Stimulated activated CD4-positive, alpha-beta T cell treated with anti-CD3 and anti-CD28 coated beads, Interleukin-4, amount 100 ng/mL, for 1 hour (primary cell): ENCODE measurements around the gene STYXL1.
"Not testable (repeated sequence)": the region's sequence is repeated elsewhere in the genome, so short reads cannot be mapped to it uniquely, and the experiment has no call there.

Experiments
- DNase-seq: peaks from one replicate; pipeline ENCODE4 v3.0.0-alpha.2; 2020

STYXL1 gene, protein sequence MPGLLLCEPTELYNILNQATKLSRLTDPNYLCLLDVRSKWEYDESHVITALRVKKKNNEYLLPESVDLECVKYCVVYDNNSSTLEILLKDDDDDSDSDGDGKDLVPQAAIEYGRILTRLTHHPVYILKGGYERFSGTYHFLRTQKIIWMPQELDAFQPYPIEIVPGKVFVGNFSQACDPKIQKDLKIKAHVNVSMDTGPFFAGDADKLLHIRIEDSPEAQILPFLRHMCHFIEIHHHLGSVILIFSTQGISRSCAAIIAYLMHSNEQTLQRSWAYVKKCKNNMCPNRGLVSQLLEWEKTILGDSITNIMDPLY

DNA sequence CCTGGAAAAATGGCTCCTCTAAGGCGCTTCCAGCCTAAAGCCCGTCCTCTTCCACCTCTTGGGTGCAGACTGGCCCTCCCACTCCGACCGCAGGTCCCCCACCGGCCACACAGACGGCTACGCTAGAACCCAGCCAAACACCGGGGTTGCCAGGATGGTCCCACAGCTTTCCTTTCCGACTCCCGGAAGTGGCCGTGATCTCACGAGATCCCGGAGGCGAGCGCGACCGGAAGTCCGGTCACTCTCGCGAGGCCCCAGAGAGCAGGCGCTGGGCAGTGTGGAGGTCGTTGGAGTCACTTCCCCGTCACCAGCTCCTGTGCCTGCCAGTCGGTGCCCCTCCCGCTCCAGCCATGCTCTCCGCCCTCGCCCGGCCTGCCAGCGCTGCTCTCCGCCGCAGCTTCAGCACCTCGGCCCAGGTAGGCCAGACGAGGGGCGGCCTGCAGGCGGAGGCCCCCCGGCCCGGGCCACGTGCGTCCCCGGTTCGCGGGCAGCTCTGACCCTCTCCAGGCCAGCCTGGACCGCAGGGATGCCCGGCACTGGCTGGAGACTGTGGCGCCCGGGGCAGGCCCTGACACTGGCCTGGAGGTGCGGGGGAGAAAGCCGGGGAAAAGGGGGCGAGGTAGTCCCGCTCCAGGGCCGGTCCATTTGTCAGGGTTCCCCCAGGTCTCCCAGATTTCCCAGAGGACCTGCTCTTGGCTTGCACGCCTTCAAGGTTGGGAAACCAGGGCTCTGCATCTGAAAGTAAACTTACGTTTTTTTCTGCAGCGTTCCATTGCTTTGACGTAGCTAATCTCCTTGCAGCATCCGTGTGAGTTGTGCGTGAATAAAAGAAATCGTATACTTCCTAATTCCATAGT, at the start of gene STYXL1, which contains the start of gene MDH2:
Gene STYXL1 (minus strand): TSS at position 190 of the 857 bp plus-strand sequence. CDS start 17,477 bp downstream, outside the sequence.
Gene MDH2 (plus strand): TSS at position 296 of the 857 bp plus-strand sequence. CDS start 55 bp downstream, at position 351.
- DNase-seq: peak; percentile 87

GRCh38 chr7:76095908-76096307, 48.1 kb upstream of the STYXL1 start:
- DNase-seq: no peak

DNA sequence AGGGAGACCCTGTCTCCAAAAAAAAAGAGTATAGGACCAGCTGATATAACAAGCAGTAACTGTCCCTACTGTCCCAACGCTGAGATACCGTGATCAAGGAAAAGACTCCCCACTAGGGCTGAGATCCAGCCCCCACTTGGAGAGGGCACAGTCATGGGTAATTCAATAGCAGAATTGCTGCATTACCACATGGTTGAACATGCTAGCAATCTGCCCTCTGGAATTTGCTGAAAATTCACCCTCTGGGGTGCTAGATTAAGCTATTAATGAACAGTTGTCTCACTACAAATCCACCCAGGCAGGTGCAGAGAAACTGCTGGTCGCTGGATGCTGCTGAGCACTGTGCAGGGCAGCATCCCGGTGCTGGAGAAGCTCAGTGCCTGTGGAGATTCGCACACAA, 46.5 kb upstream of the STYXL1 start:
- DNase-seq: not testable (repeated sequence)

DNA sequence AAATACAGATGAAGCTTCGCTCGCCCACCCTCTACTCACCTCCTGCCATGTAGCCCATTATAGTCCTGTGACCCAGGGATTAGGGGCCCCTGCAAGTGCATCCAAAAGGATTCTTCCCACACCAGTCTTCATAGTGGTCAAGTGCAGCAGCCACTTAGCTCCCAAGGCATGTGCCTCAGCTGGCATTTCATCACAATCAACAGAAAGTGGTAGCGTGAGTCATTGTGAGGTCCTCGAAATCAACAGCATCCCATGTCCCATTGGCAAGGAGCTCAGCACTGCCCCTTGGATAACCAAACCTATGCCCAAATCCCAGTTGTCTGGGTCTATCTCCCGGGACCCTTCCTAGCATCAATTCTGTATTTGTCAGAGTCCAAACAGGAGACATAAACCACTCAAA, 45.7 kb upstream of the STYXL1 start:
- not testable (repeated sequence) for DNase-seq

- DNase-seq: no peak
Observed at GRCh38 chr7:76091506-76091905, 43.7 kb upstream of the STYXL1 start.

DNA sequence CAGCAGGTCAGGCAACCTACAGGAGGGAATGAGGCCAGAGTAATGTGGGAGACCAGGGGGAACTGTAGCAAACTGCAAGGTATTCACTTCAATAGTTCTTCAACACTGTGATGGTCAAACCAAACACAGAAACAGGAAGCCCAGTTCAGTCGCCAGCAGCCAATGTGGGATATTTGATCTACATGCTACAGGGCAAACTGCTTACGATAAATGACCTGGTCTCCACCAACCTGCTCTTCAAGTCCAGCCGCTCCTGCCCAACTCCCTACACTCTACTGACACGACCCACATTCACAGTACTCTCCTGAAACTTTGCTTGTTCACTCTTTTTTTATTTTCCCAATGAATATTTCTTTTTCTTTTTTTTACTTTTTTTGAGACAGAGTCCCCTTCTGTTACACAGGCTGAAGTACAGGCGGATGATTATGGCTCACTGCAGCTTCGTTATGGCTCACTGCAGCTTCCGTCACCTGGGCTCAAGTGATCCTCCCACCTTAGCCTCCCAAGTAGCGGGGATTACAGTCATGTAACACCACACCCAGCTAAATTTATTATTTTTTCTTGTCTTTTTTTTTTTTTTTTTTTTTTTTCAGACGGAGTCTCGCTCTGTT, 42.2 kb upstream of the STYXL1 start:
- no peak for DNase-seq

DNA sequence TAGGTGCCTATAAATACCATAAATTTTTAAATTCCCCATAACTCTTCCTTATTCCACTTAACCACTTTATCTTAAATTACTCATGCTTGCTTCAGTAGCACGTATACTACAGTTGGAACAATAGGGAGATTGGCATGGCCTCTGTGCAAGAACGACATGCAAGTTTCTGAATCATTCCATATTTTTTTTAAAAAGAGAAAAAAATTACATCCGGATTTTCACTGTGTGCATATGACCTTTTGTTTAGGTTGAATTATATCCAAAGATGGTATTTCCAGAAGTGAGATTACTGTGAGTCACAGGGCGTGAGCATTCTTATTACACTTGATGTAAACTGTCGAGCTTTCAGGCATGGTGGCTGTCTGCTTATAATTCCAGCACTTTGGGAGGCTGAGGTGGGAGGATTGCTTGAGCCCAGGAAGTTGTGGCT, 39.6 kb upstream of the STYXL1 start:
- DNase-seq: not testable (repeated sequence)

DNA sequence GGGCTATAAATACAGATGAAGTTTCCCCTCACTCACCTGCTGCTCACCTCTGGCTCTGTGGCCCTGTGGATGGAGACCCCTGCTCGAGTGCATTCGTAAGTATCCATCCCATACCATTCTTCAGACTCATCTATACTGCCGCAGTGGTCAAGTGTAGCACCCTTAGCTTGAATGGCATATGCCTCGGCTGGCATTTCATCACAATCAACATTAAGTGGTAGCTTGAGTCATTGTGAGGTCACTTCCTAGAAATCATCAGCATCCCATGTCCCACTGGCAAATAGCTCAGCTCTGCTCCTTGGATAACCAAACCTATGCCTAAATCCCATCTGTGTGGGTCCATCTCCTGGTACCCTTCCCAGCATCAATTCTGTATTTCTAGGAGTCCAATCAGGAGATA, 38.3 kb upstream of the STYXL1 start:
- DNase-seq: no peak

- not testable (repeated sequence) for DNase-seq
Observed at GRCh38 chr7:76084115-76084514, 36.3 kb upstream of the STYXL1 start.

DNA sequence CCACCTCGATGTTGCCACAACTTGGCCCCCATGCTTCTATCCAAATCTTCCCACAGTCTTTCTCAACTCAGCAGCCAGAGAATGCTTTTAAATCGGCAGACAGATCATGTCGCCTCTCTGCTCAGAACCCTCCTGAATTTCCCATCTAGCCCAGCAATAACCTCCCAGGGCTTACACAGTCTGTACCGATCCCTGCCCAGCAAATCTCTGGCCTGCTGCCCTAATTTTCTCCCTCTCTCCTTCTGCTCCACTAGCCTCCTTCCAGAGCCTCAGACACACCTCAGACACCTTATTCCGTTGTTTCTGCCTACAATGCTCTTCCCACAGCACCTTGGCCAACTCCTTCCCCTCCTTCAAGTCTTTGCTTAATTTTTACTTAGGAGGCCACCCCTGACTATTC, 32.4 kb upstream of the STYXL1 start:
- DNase-seq: no peak

- DNase-seq: no peak
Observed at GRCh38 chr7:76077435-76077834, 29.6 kb upstream of the STYXL1 start.

GRCh38 chr7:76076995-76077394, 29.2 kb upstream of the STYXL1 start:
- DNase-seq: no peak

- DNase-seq: no peak
Observed at GRCh38 chr7:76074972-76075370, 27.2 kb upstream of the STYXL1 start.

- no peak for DNase-seq
Observed at GRCh38 chr7:76074306-76074971, 26.6 kb upstream of the STYXL1 start.

GRCh38 chr7:76073335-76073990, 25.7 kb upstream of the STYXL1 start:
- no peak for DNase-seq

GRCh38 chr7:76072243-76073148, 24.7 kb upstream of the STYXL1 start:
- no peak for DNase-seq

DNA sequence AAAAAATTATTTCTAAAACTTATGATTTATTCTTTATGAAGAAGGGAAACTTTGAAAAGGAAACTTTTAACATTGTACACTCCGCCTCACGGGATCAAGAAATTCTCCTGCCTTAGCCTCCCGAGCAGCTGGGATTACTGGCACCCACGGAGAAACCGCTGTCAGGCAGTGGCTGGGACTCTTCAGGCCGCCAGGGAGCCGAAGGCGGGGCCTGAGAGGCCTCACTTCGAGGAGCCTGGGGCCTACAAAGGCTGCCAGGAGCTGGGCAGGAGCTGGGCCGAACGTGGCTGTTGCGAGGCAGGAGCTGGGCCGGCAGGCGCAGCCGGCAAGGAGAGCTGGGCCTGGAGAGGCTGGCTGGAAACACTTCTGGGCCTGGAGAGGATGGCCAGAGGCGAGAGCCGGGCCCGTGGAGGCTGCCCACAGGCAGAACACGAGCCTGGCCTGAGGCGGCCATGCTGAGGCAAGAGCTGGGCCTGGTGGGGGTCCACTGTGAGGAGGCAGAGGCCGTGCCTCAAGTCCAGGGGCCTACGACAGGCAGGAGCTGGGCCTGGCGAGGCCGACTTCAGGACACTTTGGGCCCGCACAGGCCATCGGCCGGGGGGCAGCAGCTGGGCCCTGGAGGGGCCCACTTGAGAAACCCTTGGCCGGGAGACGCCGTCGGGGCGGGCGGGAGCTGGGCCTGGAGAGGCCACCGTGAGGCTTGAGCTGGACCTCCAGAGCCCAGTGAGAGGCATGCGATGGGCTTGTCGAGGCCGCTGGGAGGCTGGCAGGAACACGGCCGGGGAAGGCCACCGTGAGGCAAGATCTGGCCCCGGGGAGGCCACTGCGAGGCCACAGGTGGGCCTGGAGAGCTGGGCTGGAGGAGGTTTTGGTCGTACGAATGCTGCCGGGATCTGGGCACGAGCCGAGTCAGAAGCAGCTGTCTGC, 23.8 kb upstream of the STYXL1 start:
- DNase-seq: no peak

DNA sequence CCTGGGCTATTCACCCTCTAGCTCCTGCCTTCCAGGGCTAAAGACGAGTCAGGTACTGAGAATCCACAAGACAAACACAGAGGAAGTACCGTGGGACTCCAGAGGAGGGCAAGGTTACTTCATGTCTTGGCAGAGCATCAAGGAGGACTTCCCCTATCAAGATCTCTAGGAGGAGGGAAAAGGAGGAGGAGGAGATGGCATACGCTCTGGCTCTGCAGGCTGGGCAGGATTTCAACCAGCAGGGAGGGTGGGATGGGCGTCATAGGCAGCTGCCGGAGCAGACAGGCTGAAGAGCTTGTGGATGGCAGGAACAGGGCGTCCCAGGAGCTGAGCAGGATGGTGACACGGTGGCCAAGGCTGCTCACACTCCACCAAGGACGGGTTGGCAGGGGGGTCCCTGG, 21.4 kb upstream of the STYXL1 start:
- no peak for DNase-seq

DNA sequence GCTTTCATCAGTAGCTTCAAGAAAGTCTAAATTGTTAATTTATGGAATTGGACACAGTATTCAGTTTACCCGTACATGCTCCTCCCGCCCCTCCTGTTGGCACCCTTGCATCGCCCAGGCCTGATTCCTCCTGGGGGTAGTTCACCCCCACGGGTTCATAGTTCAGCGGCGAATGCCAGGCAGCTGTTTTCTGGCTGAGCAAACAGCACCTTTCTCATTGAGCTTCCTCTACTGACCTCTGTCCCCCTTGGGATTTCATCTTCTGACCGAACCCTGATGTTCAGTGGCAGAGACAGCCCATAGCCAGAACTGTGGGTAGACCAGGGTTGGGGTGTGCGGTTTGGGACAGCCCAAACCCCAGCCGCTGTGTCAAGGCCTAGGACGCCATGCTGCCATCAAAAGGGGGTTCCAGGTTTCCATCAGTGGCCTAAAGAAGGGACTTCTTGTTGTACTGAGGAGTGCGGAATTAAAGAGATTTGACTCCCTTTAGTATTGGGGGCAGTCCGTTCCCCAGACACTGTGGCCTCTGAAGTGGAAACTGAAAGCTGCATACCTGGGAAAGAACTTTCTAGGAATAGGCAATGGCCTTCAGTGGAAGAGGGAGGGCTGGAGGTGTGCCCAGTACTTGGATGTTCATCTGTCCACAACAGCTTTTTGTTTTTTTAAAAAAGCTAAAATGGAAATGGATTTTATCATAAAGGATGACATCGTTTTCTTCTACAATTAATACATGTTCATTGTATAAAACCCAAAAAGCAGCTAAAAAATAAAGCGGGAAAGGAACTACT, 19.1 kb upstream of the STYXL1 start:
- no peak for DNase-seq
